HCT116 (cell line): ENCODE data around the gene ATP6V1G2. TPM values are rescaled to one million over a fixed set of nuclear protein-coding genes. Genes with fewer than 3 reads are reported as not detected.

Experiments used
- ATAC-seq: fragments of 200-7000 bp; cut with Tn5 transposase; 2 replicates; pipeline ENCODE4 v1.9.1; 2020; ENCODE audit warnings: mild to moderate bottlenecking, moderate library complexity
- BruUV-seq: library from RNA; stranded (reverse); fragments of 400-500 nt; replicated peaks from 2 replicates; lab custom pipeline; 2021; lab: Mats Ljungman, UMichigan
- CTCF ChIA-PET: fragments of 300-600 bp; sonication (Branson Sonifier 250); formaldehyde crosslinking; loops from one replicate; lab custom pipeline; 2021; ENCODE audit warnings: antibody characterized with exemption; lab: Charles Lee
- POLR2A ChIA-PET: fragments of 300-600, 350-600 bp; sonication (Branson Sonifier 250); formaldehyde crosslinking; loops from one replicate; lab custom pipeline; 2021; ENCODE audit warnings: antibody characterized with exemption; lab: Charles Lee
- RAD21 ChIA-PET, 2 experiments: fragments of 300-600 bp; sonication (Branson Sonifier 250); formaldehyde crosslinking; loops; one replicate each; lab custom pipeline; 2023; ENCODE audit warnings: low total read pairs in 2 of 2; ENCODE audit not compliant: uncharacterized antibody in 2 of 2, unreplicated experiment in 2 of 2, low non-redundant PET in 1 of 2; lab: Charles Lee
- DNase-seq: peaks from one replicate; pipeline ENCODE4 v3.0.0-alpha.2; 2010; ENCODE audit warnings: low read depth, low spot score
- H2AFZ ChIP-seq: fragments of 200-600 bp; shearing (Covaris generic), sonication (generic); 2 replicates; pipeline ENCODE4 v1.6.1; 2017; ENCODE audit warnings: low read depth, mixed run types, mixed read lengths, antibody characterized with exemption, low read length; ENCODE audit not compliant: poor library complexity, severe bottlenecking
- H3K27ac ChIP-seq: 2 replicates; pipeline ENCODE4 v1.5.1; 2012; ENCODE audit warnings: low read depth, low read length
- H3K27me3 ChIP-seq: fragments of 200-600 bp; sonication (generic); 2 replicates; pipeline ENCODE4 v1.6.1; 2016; ENCODE audit warnings: mixed run types, low read length, mixed read lengths; ENCODE audit not compliant: insufficient read depth
- H3K36me3 ChIP-seq, 2 experiments: fragments of 200-500 bp in 1 of 2; fragments of 200-600 bp in 1 of 2; sonication (Bioruptor generic) in 1 of 2; sonication (generic) in 1 of 2; 2 replicates each; pipeline versions ENCODE4 v1.5.1 to v1.6.1; 2014 to 2016; ENCODE audit warnings: low read length in 2 of 2, inconsistent platforms in 1 of 2, mixed read lengths in 1 of 2, mixed run types in 1 of 2; ENCODE audit not compliant: insufficient read depth in 2 of 2, control insufficient read depth in 1 of 2
- H3K4me1 ChIP-seq, 2 experiments: fragments of 200-600 bp in 1 of 2; sonication (generic) in 1 of 2; 2 replicates each; pipeline versions ENCODE4 v1.5.1 to v1.6.1; 2012 to 2017; ENCODE audit warnings: low read length in 2 of 2, inconsistent platforms in 1 of 2, mild to moderate bottlenecking in 1 of 2, mixed read lengths in 1 of 2, mixed run types in 1 of 2, moderate library complexity in 1 of 2; ENCODE audit not compliant: insufficient read depth in 2 of 2, control insufficient read depth in 1 of 2
- H3K4me2 ChIP-seq: fragments of 200-600 bp; sonication (generic); 2 replicates; pipeline ENCODE4 v1.6.1; 2017; ENCODE audit warnings: mixed run types, low read length, mixed read lengths
- H3K4me3 ChIP-seq, 2 experiments: fragments of 200-600 bp in 1 of 2; sonication (generic) in 1 of 2; replicated peaks in 1 of 2; 2 replicates each; pipeline ENCODE4 v1.5.1; 2011 to 2016; ENCODE audit warnings: low read length in 2 of 2, control low read depth in 1 of 2, low read depth in 1 of 2, mild to moderate bottlenecking in 1 of 2, mixed read lengths in 1 of 2, mixed run types in 1 of 2
- H3K79me2 ChIP-seq: fragments of 200-600 bp; sonication (generic); 2 replicates; pipeline ENCODE4 v1.6.1; 2017; ENCODE audit warnings: mild to moderate bottlenecking, mixed run types, low read length, moderate library complexity, mixed read lengths; ENCODE audit not compliant: insufficient read depth
- H3K9ac ChIP-seq: fragments of 200-600 bp; sonication (generic); 2 replicates; pipeline ENCODE4 v1.6.1; 2016; ENCODE audit warnings: low read length, mixed read lengths
- H3K9me2 ChIP-seq: fragments of 200-600 bp; sonication (generic), shearing (Covaris generic); 2 replicates; pipeline ENCODE4 v1.6.1; 2017; ENCODE audit warnings: mixed run types, mild to moderate bottlenecking, moderate library complexity; ENCODE audit not compliant: insufficient read depth
- H3K9me3 ChIP-seq, 2 experiments: fragments of 200-500 bp in 1 of 2; fragments of 200-600 bp in 1 of 2; sonication (Bioruptor generic) in 1 of 2; sonication (generic) in 1 of 2; 2 replicates each; pipeline ENCODE4 v1.6.1; 2014 to 2017; ENCODE audit warnings: low read length in 2 of 2, mixed read lengths in 2 of 2, inconsistent platforms in 1 of 2, low read depth in 1 of 2, mild to moderate bottlenecking in 1 of 2, mixed run types in 1 of 2, moderate library complexity in 1 of 2; ENCODE audit not compliant: control insufficient read depth in 1 of 2, insufficient read depth in 1 of 2
- H4K20me1 ChIP-seq: fragments of 200-600 bp; sonication (generic), shearing (Covaris generic); 2 replicates; pipeline ENCODE4 v1.6.1; 2017; ENCODE audit warnings: mixed run types, mild to moderate bottlenecking, moderate library complexity; ENCODE audit not compliant: insufficient read depth
- ATF3 ChIP-seq: IDR thresholded peaks from 2 replicates; pipeline ENCODE4 v1.6.1; 2012
- ELF1 ChIP-seq: IDR thresholded peaks from 2 replicates; pipeline ENCODE4 v1.6.1; 2012; ENCODE audit warnings: low read depth, borderline replicate concordance
- EZH2 ChIP-seq: fragments of 200-600 bp; sonication (generic); IDR thresholded peaks from 2 replicates; pipeline ENCODE4 v1.6.1; 2017; ENCODE audit warnings: antibody characterized with exemption, mixed run types
- FOSL1 ChIP-seq: IDR thresholded peaks from 2 replicates; pipeline ENCODE4 v1.6.1; 2012; ENCODE audit warnings: low read depth
- SP1 ChIP-seq: IDR thresholded peaks from 2 replicates; pipeline ENCODE4 v1.6.1; 2012; ENCODE audit warnings: low read depth
- ZBTB33 ChIP-seq: IDR thresholded peaks from 2 replicates; pipeline ENCODE4 v1.6.1; 2011; ENCODE audit warnings: mild to moderate bottlenecking, low read length, moderate library complexity; ENCODE audit not compliant: insufficient replicate concordance; ENCODE audit errors: extremely low read depth
- ZFX ChIP-seq: fragments of 450-650 bp; IDR thresholded peaks from 2 replicates; pipeline ENCODE4 v1.6.1; 2017
- intact Hi-C: fragments of 100-400 bp; cut with micrococcal nuclease; formaldehyde crosslinking; loops from 2 replicates; pipeline ENCODE4 v1.10.0; 2022
- total RNA-seq: library from RNA; stranded (reverse); gene quantifications from one replicate; pipeline ENCODE4 v1.2.1, GENCODE V29; 2021; ENCODE audit not compliant: unreplicated experiment

Gene ATP6V1G2
- total RNA-seq, 1 experiment from 2014 or later: 1.8 TPM

GRCh38 chr6:31498748-31499147, 47.7 kb downstream of the ATP6V1G2 start:
- intact Hi-C loops: no loop called here
- DNase-seq (no peak), ATAC-seq (no peak)
- peak overlapping the region; percentile 67 for H3K9ac ChIP-seq
- RAD21 ChIA-PET: no interaction called here
- H3K36me3 ChIP-seq: no peaks in the 10 kb centered on the region
- H3K79me2 ChIP-seq: peaks cover 37% of the 10 kb centered on the region
- no peaks in the 10 kb centered on the region for H4K20me1 ChIP-seq
- H3K27ac ChIP-seq: peak overlapping the region; percentile 64
- peak overlapping the region; percentile 87 for H3K4me2 ChIP-seq
- CTCF ChIA-PET: no interaction called here
- no peaks in the 10 kb centered on the region for H3K9me2 ChIP-seq
- H2AFZ ChIP-seq: no peak overlapping the region
- no peaks in the 10 kb centered on the region for H3K9me3 ChIP-seq
- peak overlapping the region; percentile 47 to 70 for H3K4me3 ChIP-seq
- BruUV-seq: no TSS peak
- TF ChIP-seq FOSL1: no peak
- TF ChIP-seq ATF3: no peak
- no peak for TF ChIP-seq EZH2
- TF ChIP-seq ZBTB33: no peak
- TF ChIP-seq ZFX: no peak
- no peak for TF ChIP-seq ELF1
- no peak for TF ChIP-seq SP1
- TF ChIP-seq, all 23 proteins: peak for 0
- H3K27me3 ChIP-seq: no peaks in the 10 kb centered on the region
- POLR2A ChIA-PET: interaction anchor here (0.6 to 2.2 kb wide), 4 partner anchors 20 to 96 kb away, joined by 3 to 10 read pairs (median 6); partner anchors contain the start of genes DDX39B and MCCD1
- peaks cover 22 to 38% of the 10 kb centered on the region in 2 experiments for H3K4me1 ChIP-seq
